Spleen (tissue), 11 donors: ENCODE measurements around the gene SIDT1. TPM values are rescaled to one million over a fixed set of nuclear protein-coding genes. Genes with fewer than 3 reads are reported as not detected.

Experiments used
- DNase-seq: peaks from one replicate; pipeline ENCODE4 v3.0.0-alpha.2; 2020
- H3K27ac ChIP-seq, 8 donors: fragments of 200-600 bp; sonication (generic) in 7 of 8; 1 replicate in 4 of 8; 2 replicates in 4 of 8; pipeline versions ENCODE4 v1.5.0 to v1.8.0; 2016 to 2021; ENCODE audit warnings: inconsistent platforms in 4 of 8, mild to moderate bottlenecking in 4 of 8, moderate library complexity in 1 of 8
- H3K27me3 ChIP-seq, 7 donors: fragments of 200-600 bp; sonication (generic) in 6 of 7; replicated peaks in 1 of 7; 1 replicate in 4 of 7; 2 replicates in 3 of 7; pipeline versions ENCODE4 v1.5.0 to v1.8.0; 2016 to 2021; ENCODE audit warnings: inconsistent platforms in 3 of 7, mild to moderate bottlenecking in 1 of 7
- H3K36me3 ChIP-seq, 6 donors: fragments of 200-600 bp; sonication (generic) in 5 of 6; 1 replicate in 4 of 6; 2 replicates in 2 of 6; pipeline versions ENCODE4 v1.5.0 to v1.8.0; 2016 to 2021; ENCODE audit warnings: inconsistent platforms in 2 of 6
- H3K4me1 ChIP-seq, 6 donors: fragments of 200-600 bp; sonication (generic) in 5 of 6; 1 replicate in 3 of 6; 2 replicates in 3 of 6; pipeline versions ENCODE4 v1.5.0 to v1.8.0; 2016 to 2021; ENCODE audit warnings: inconsistent platforms in 3 of 6
- H3K4me3 ChIP-seq, 8 donors: fragments of 200-600 bp; sonication (generic) in 7 of 8; 1 replicate in 4 of 8; 2 replicates in 4 of 8; pipeline versions ENCODE4 v1.5.0 to v1.8.0; 2016 to 2021; ENCODE audit warnings: inconsistent platforms in 4 of 8, mild to moderate bottlenecking in 4 of 8, moderate library complexity in 2 of 8
- H3K9me3 ChIP-seq, 8 donors: fragments of 200-600 bp; sonication (generic) in 7 of 8; 1 replicate in 4 of 8; 2 replicates in 4 of 8; pipeline versions ENCODE4 v1.5.0 to v1.8.0; 2016 to 2021; ENCODE audit warnings: inconsistent platforms in 4 of 8
- POLR2A ChIP-seq, 3 donors: fragments of 450-650 bp; IDR thresholded peaks; one replicate each; pipeline ENCODE4 v1.5.1; 2017; ENCODE audit warnings: antibody characterized with exemption in 3 of 3, mild to moderate bottlenecking in 1 of 3
- POLR2AphosphoS5 ChIP-seq, 3 donors: sonication (generic); formaldehyde crosslinking; IDR thresholded peaks; one replicate each; pipeline ENCODE4 v1.5.1; 2017; ENCODE audit warnings: antibody characterized with exemption in 3 of 3
- WGBS, 5 donors: extraction: QIAGEN DNeasy Blood & Tissue Kit in 3 of 5; methylation state at CpG; one replicate each; pipeline versions ENCODE4 v1.1.5 to v1.1.7; 2013 to 2018; 5-methylcytosine and 5-hydroxymethylcytosine counted together
- intact Hi-C: fragments of 100-400 bp; cut with DNase I; formaldehyde crosslinking; loops from one replicate; pipeline ENCODE4 v1.15.0; 2023; ENCODE audit warnings: low total_unique reads
- polyA plus RNA-seq, 3 donors: library from polyadenylated mRNA; stranded (reverse); fragments of 200-250 nt; gene quantifications; one replicate each; pipeline ENCODE4 v1.2.1, GENCODE V29; 2013
- total RNA-seq, 7 donors: library from RNA; depleted of rRNA in 3 of 7; stranded (reverse); fragments of >200 nt in 3 of 7; fragmentation: NEBNext Ultra II Directional in 4 of 7; extraction: Animal tissue kit (Norgen Biotek cat#: 25700) in 4 of 7; gene quantifications; one replicate each; pipeline versions ENCODE4 v1.1.0 to v1.2.1, GENCODE V29; 2016 to 2021
- TF ChIP-seq, protein P1 (sequence below), 11 experiments: fragments of 200-600 bp in 7 of 11; fragments of 450-650 bp in 4 of 11; sonication (generic) in 4 of 11; IDR thresholded peaks in 8 of 11; conservative IDR thresholded peaks in 3 of 11; 1 replicate in 7 of 11; 2 replicates in 4 of 11; pipeline versions ENCODE4 v1.4.0 to v1.8.0; 2016 to 2021; ENCODE audit warnings: antibody characterized with exemption in 11 of 11, inconsistent platforms in 4 of 11, mild to moderate bottlenecking in 1 of 11
- donor health status: healthy with polysubstance abuse.
- donor health status: DM: no; HTN: no; CAD: no; lungs with moderate emphysema.
- donor health status: DM: no; HTN: no; CAD: no.
- donor health status: Bipolar disorder and iron deficiency.
- donor health status: healthy.
- donor health status: DM: no; HTN: no; CAD: no.
- donor health status: DM: yes; HTN: yes; CAD: no.

SIDT1 gene
- total and polyA plus RNA-seq, 10 donors, result 12.4 to 81.5 (median 40.3) TPM

- Histone ChIP-seq H3K9me3 (no peaks in the 10 kb centered on the region), H3K4me1 (peaks cover 0 to 44% (median 8%) of the 10 kb centered on the region in 6 donors), H3K27me3 (no peaks in the 10 kb centered on the region), H3K36me3 (peaks cover 0 to 96% (median 45%) of the 10 kb centered on the region in 6 donors), H3K27ac (peak overlapping the region; percentile 26 to 84 (median 48)), H3K4me3 (no peak overlapping the region)
- no peak for DNase-seq
- 54 to 86% (median 75%) methylated on average over 1 of the region's 1 CpG for WGBS, 5 donors
- intact Hi-C loops, result no loop called here
- TF ChIP-seq POLR2AphosphoS5 (IDR thresholded peaks at IDR 0.05), result no peak
- TF ChIP-seq POLR2A (IDR thresholded peaks at IDR 0.05), result no peak
- TF ChIP-seq, protein P1, sequence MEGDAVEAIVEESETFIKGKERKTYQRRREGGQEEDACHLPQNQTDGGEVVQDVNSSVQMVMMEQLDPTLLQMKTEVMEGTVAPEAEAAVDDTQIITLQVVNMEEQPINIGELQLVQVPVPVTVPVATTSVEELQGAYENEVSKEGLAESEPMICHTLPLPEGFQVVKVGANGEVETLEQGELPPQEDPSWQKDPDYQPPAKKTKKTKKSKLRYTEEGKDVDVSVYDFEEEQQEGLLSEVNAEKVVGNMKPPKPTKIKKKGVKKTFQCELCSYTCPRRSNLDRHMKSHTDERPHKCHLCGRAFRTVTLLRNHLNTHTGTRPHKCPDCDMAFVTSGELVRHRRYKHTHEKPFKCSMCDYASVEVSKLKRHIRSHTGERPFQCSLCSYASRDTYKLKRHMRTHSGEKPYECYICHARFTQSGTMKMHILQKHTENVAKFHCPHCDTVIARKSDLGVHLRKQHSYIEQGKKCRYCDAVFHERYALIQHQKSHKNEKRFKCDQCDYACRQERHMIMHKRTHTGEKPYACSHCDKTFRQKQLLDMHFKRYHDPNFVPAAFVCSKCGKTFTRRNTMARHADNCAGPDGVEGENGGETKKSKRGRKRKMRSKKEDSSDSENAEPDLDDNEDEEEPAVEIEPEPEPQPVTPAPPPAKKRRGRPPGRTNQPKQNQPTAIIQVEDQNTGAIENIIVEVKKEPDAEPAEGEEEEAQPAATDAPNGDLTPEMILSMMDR (IDR thresholded peaks at IDR 0.05 in 8 of 11, conservative IDR thresholded peaks at IDR 0.05 in 3 of 11), result no peak
Observed at GRCh38 chr3:113659996-113660395, 127.6 kb downstream of the SIDT1 start.

- Histone ChIP-seq H3K27ac (peak overlapping the region in 7 of 8 donors; percentile 38 to 84 (median 55)), H3K4me3 (no peak overlapping the region), H3K9me3 (no peaks in the 10 kb centered on the region), H3K27me3 (no peaks in the 10 kb centered on the region), H3K36me3 (peaks cover 0 to 100% (median 48%) of the 10 kb centered on the region in 6 donors), H3K4me1 (peaks cover 0 to 44% (median 7%) of the 10 kb centered on the region in 6 donors)
- DNase-seq, result no peak
- 87 to 97% (median 94%) methylated on average over 2 of the region's 2 CpGs for WGBS, 5 donors
- TF ChIP-seq POLR2A (IDR thresholded peaks at IDR 0.05) (no peak), POLR2AphosphoS5 (IDR thresholded peaks at IDR 0.05) (no peak)
- TF ChIP-seq, protein P1 (IDR thresholded peaks at IDR 0.05 in 8 of 11, conservative IDR thresholded peaks at IDR 0.05 in 3 of 11), result no peak
- intact Hi-C loops, result no loop called here
Observed at GRCh38 chr3:113660458-113660857, 128.1 kb downstream of the SIDT1 start.

DNA sequence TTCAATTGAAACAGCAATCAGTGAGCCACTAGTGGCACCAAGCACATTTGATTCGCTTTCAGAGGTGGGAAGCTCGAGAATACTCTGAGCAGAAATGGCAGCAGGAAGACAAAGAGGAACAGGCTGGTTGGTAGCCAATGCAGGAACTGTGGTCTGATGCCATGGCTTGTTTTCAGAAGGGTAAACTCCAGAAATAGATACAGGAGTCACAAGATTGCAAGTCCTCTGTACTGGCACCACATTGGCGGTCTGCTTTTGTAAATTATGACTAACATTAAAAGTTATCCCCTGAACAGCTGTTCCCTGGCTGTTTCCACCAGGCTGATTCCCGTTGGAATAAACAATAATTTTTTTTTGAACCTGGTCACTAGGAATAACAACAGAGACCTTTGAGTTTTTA, 128.5 kb downstream of the SIDT1 start:
- Histone ChIP-seq H3K4me3 (no peak overlapping the region), H3K4me1 (peaks cover 0 to 41% (median 7%) of the 10 kb centered on the region in 6 donors), H3K27ac (peak overlapping the region in 7 of 8 donors; percentile 38 to 84 (median 55)), H3K36me3 (peaks cover 0 to 100% (median 50%) of the 10 kb centered on the region in 6 donors), H3K9me3 (no peaks in the 10 kb centered on the region), H3K27me3 (no peaks in the 10 kb centered on the region)
- intact Hi-C loops, result no loop called here
- no peak for DNase-seq
- TF ChIP-seq, protein P1 (IDR thresholded peaks at IDR 0.05 in 8 of 11, conservative IDR thresholded peaks at IDR 0.05 in 3 of 11), result no peak
- TF ChIP-seq POLR2AphosphoS5 (IDR thresholded peaks at IDR 0.05), result peak in 1 of 3 donors; percentile 29
- WGBS, 5 donors, result 63 to 85% (median 76%) methylated on average over 4 of the region's 4 CpGs

- 81 to 91% (median 89%) methylated on average over 1 of the region's 1 CpG for WGBS, 5 donors
- intact Hi-C loops, result loop anchor here (2.0 kb wide), 1 partner anchor 28 kb away; no protein-coding TSS in a partner anchor
- Histone ChIP-seq H3K9me3 (no peaks in the 10 kb centered on the region), H3K4me1 (peaks cover 0 to 55% (median 17%) of the 10 kb centered on the region in 6 donors), H3K4me3 (no peak overlapping the region), H3K36me3 (peaks cover 0 to 92% (median 50%) of the 10 kb centered on the region in 6 donors), H3K27me3 (no peaks in the 10 kb centered on the region), H3K27ac (peak overlapping the region in 2 of 8 donors; percentile 72 to 75)
- DNase-seq, result no peak
- TF ChIP-seq, protein P1 (IDR thresholded peaks at IDR 0.05 in 8 of 11, conservative IDR thresholded peaks at IDR 0.05 in 3 of 11), result no peak
- no peak for TF ChIP-seq POLR2A (IDR thresholded peaks at IDR 0.05)
- no peak for TF ChIP-seq POLR2AphosphoS5 (IDR thresholded peaks at IDR 0.05)
Observed at GRCh38 chr3:113662824-113663223, 130.5 kb downstream of the SIDT1 start.
